B cell (primary cell): Measurements from ENCODE around the gene CALR3.

Experiments
- CTCF ChIP-seq: fragments of 200-600 bp; IDR thresholded peaks from one replicate; pipeline ENCODE4 v1.8.0; 2022; ENCODE audit warnings: antibody characterized with exemption, mild to moderate bottlenecking
- EZH2 ChIP-seq: IDR thresholded peaks from 2 replicates; pipeline ENCODE4 v1.6.1; 2012; ENCODE audit warnings: borderline replicate concordance, low read depth, mild to moderate bottlenecking, moderate library complexity, low read length; ENCODE audit not compliant: insufficient read depth, poor library complexity, severe bottlenecking

- TF ChIP-seq CTCF = no peak
- TF ChIP-seq EZH2 = no peak
Measured at GRCh38 chr19:16516923-16517610, 21.1 kb upstream of the CALR3 start.
